Effector memory CD8-positive, alpha-beta T cell (primary cell): Measurements from ENCODE around the gene PP2D1.
A peak's percentile ranks its signal among the peaks of the same experiment; 100 is the strongest.
"Not testable (repeated sequence)": the region's sequence is repeated elsewhere in the genome, so short reads cannot be mapped to it uniquely, and the experiment has no call there.

Experiments
- ATAC-seq: fragments of 150-1000 bp; cut with Tn5 transposase; replicated peaks from 2 replicates; pipeline ENCODE4 v1.10.0; 2021; ENCODE audit warnings: mild to moderate bottlenecking, moderate library complexity
- DNase-seq, 3 experiments: peaks; one replicate each; pipeline ENCODE4 v3.0.0; 2021
- H3K27ac Mint-ChIP-seq, 2 donors: one replicate each; pipeline ENCODE4 v1.8.0; 2022; ENCODE audit warnings: mild to moderate bottlenecking in 2 of 2, mixed read lengths in 2 of 2, moderate library complexity in 2 of 2
- H3K27me3 Mint-ChIP-seq, 2 donors: one replicate each; pipeline ENCODE4 v1.8.0; 2022; ENCODE audit warnings: mixed read lengths in 2 of 2
- H3K36me3 Mint-ChIP-seq: one replicate; pipeline ENCODE4 v1.8.0; 2022; ENCODE audit warnings: mild to moderate bottlenecking, moderate library complexity, mixed read lengths; ENCODE audit not compliant: insufficient read depth
- H3K4me1 Mint-ChIP-seq, 2 donors: one replicate each; pipeline ENCODE4 v1.8.0; 2022; ENCODE audit warnings: low read depth in 2 of 2, mixed read lengths in 2 of 2
- H3K4me3 Mint-ChIP-seq, 2 donors: one replicate each; pipeline ENCODE4 v1.8.0; 2022; ENCODE audit warnings: mild to moderate bottlenecking in 2 of 2, mixed read lengths in 2 of 2, moderate library complexity in 2 of 2
- H3K9me3 Mint-ChIP-seq, 2 donors: one replicate each; pipeline ENCODE4 v1.8.0; 2022; ENCODE audit warnings: mixed read lengths in 2 of 2

Gene PP2D1

DNA sequence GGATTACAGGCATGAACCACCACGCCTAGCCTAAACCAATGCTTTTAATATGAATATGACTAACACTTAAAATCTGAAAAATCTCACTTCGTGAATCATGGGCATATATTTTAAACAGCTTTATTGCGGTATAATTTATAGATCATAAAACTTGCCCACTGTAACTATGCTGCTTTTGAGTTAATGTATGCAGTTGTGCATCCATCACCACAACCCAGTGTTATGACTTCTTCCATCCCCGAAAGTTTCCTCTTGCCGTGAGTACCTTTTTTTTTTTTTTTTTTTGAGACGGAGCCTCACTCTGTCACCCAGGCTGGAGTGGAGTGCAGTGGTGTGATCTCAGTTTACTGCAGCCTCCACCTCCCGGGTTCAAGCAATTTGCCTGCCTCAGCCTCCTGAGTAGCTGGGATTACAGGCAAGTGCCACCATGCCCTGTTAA lies 35.3 kb upstream of the PP2D1 start:
- Mint-ChIP-seq H3K4me1 (peaks cover 48 to 74% of the 10 kb centered on the region in 2 donors), H3K27me3 (no peaks in the 10 kb centered on the region), H3K4me3 (peak overlapping the region; percentile 13 to 81), H3K9me3 (no peaks in the 10 kb centered on the region), H3K36me3 (peaks cover 30% of the 10 kb centered on the region), H3K27ac (peak overlapping the region; percentile 75 to 84)
- no peak for ATAC-seq
- DNase-seq, result no peak

DNA sequence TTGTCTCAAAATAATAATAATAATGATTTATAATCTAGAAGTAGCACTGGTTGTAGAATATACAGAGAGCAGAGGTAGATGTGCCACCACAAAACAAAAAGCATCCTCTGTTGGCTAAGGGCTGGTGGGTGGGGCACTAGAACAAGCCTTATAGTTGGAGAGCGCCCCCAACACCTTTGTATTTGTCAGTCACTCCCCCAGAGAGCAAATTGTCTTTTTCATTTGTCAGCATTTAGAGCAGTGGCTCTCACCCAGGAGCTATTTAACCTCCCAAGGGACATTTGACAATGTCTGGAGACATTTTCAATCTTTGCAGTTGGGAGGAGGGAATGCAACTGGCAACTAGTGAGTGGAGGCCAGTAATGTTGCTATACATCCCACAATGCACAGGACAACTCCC lies 34.5 kb upstream of the PP2D1 start:
- Mint-ChIP-seq H3K27ac (peak overlapping the region in 1 of 2 donors; percentile 83), H3K9me3 (no peaks in the 10 kb centered on the region), H3K36me3 (peaks cover 27% of the 10 kb centered on the region), H3K27me3 (no peaks in the 10 kb centered on the region), H3K4me1 (peaks cover 51 to 74% of the 10 kb centered on the region in 2 donors), H3K4me3 (no peak overlapping the region)
- no peak for ATAC-seq
- DNase-seq, result no peak

DNA sequence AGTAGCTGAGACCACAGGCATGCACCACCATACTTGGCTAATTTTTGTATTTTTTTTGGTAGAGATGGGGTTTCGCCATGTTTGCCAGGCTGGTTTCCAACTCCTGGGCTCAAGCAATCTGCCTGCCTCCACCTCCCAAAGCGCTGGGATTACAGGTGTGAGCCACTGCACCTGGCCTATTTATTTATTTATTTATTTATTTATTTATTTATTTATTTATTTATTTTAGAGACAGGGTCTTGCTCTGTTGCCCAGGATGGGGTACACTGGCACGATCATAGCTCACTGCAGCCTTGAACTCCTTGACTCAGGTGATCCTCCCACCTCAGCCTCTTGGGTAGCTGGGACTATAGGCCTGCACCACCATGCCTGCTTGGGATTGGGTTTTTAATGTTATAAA lies 33.1 kb upstream of the PP2D1 start:
- DNase-seq, H3K9me3 Mint-ChIP-seq, ATAC-seq, H3K27me3 Mint-ChIP-seq: not testable (repeated sequence)
- peak overlapping the region; percentile 83 to 97 for H3K27ac Mint-ChIP-seq
- H3K4me1 Mint-ChIP-seq, result peaks cover 43 to 62% of the 10 kb centered on the region in 2 donors
- H3K4me3 Mint-ChIP-seq, result peak overlapping the region; percentile 98 to 99
- peaks cover 37% of the 10 kb centered on the region for H3K36me3 Mint-ChIP-seq

DNA sequence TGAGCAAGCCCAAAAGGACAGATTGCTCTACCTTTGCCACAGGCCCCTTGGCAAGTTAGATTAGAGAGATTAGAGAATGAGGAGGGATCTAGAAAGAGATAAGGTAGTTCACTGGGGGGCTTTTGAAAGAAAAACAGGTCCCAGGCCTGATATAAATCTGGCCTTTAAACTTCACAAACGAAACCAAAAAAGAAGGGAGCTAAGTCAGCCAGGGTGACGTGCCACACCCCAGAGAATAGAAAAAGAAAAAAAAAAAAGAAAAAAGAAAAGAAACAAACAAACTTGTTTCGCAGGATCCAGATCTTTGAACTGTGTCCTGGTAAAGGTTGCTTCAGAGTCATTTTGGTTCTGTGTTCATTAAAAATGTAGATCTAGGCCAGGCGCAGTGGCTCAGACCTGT lies 31.8 kb upstream of the PP2D1 start:
- DNase-seq, result no peak
- Mint-ChIP-seq H3K4me3 (peak overlapping the region; percentile 98 to 99), H3K27me3 (no peaks in the 10 kb centered on the region), H3K9me3 (no peaks in the 10 kb centered on the region), H3K27ac (peak overlapping the region; percentile 94 to 97), H3K36me3 (peaks cover 37% of the 10 kb centered on the region), H3K4me1 (peaks cover 35 to 58% of the 10 kb centered on the region in 2 donors)
- ATAC-seq, result no peak

DNA sequence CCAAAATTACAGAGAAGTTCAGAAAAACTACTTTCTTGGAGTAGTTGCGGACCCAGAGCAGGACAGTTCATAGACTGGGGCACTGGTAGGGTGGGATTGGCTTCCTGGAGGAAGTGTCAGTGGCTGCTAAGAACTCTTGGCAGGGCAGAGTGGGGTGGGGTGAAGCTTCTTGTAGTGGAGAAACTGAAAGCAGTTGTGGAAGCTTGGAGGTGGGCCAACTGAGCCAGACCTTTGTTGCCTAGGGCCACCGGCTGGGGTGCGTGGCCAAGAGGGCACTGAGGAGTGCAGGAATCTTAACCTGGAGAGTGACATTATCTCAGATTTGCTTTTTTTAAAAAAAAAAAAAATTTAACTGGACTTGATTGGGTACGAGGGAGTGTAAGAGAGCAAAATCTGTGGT lies 31.3 kb upstream of the PP2D1 start:
- H3K36me3 Mint-ChIP-seq, result peaks cover 37% of the 10 kb centered on the region
- ATAC-seq, result peak; percentile 14
- peak overlapping the region; percentile 94 to 97 for H3K27ac Mint-ChIP-seq
- H3K9me3 Mint-ChIP-seq, result no peaks in the 10 kb centered on the region
- DNase-seq, result peak; percentile 37 to 43 (median 38)
- peaks cover 39 to 59% of the 10 kb centered on the region in 2 donors for H3K4me1 Mint-ChIP-seq
- peak overlapping the region; percentile 98 to 99 for H3K4me3 Mint-ChIP-seq
- H3K27me3 Mint-ChIP-seq, result no peaks in the 10 kb centered on the region

DNA sequence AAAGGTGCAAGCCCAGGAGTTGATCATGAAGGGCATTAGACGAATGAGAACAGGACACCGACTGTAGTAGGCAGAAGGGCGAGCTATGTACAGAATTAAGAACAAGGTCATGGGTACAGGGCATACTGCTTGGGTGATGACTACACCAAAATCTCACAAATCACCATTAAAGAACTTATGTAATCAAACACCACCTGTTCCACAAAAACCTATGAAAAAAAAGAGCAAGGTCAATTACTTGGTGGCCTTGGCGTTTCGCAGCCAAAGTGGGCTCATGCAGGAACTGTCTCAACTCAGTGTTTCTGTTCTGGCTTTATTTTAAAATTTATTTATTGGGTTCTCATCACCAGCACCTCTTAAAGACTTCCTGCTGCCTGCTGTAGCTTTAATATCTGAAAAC lies 30.3 kb upstream of the PP2D1 start:
- Mint-ChIP-seq H3K36me3 (peaks cover 33% of the 10 kb centered on the region), H3K9me3 (no peaks in the 10 kb centered on the region), H3K27me3 (no peaks in the 10 kb centered on the region), H3K4me3 (peak overlapping the region; percentile 98 to 99), H3K4me1 (peaks cover 39 to 55% of the 10 kb centered on the region in 2 donors), H3K27ac (peak overlapping the region in 1 of 2 donors; percentile 97)
- DNase-seq (no peak), ATAC-seq (no peak)

DNA sequence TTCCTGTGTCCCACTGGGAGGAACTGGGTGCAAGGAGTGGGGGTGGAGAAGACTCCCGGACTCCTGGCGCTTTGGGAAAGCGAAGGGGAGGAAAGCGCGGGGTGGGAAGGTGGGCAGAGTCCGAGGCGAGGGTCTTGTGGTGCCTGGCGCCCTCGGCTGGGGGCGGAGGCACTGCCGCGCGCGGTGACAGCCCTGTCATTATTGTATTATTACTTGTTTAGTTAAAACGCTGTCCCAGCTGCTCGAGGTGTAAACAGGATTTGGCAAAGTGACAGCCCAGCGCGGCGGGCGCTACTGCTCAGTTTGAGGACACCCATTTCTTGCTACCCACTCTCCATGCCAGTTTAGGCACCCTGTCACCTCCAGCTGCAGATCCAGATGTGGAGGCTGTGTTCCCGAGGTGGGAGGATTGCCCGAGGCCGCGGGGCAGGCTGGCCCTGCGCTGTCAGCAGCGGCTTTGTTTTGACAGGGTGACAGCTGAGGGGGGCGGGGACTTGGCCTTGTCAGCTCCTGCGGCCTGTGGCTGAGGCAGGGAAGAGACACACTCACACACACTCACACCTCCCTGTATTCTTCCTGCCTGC lies 29.2 kb upstream of the PP2D1 start:
- Mint-ChIP-seq H3K4me3 (peak overlapping the region; percentile 98 to 99), H3K27me3 (no peaks in the 10 kb centered on the region), H3K4me1 (peaks cover 36 to 52% of the 10 kb centered on the region in 2 donors), H3K36me3 (peaks cover 28% of the 10 kb centered on the region), H3K27ac (peak overlapping the region; percentile 97 to 98), H3K9me3 (no peaks in the 10 kb centered on the region)
- DNase-seq (peak; percentile 53 to 65 (median 59)), ATAC-seq (peak; percentile 36)

DNA sequence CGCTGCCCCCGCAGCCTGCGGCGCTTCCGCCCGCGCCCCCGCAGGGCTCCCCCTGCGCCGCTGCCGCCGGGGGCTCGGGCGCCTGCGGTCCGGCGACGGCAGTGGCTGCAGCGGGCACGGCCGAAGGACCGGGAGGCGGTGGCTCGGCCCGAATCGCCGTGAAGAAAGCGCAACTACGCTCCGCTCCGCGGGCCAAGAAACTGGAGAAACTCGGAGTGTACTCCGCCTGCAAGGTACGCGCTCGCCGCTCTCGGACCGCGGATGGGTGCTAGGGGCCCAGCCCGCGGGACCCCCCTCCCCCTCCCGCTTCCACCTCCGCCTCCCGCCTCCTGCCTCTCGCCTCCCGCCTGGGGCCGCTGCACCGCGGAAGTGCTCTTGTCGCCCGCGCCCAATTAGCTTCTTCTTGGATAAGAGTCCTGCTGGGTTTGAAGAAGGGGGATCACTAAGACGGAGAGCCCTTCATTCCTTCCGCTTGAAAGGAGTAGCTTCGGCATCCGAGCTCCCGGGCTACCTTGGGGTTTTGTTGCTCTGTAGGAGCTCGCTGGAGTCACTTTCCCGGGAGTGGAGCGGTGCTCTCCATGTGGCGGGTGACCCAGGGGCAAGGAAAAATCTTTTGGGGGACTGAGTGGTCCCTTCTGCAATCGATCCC lies 28.6 kb upstream of the PP2D1 start:
- Mint-ChIP-seq H3K27ac (peak overlapping the region; percentile 97 to 98), H3K4me1 (peaks cover 36 to 47% of the 10 kb centered on the region in 2 donors), H3K4me3 (peak overlapping the region; percentile 98 to 99), H3K27me3 (no peaks in the 10 kb centered on the region), H3K9me3 (no peaks in the 10 kb centered on the region), H3K36me3 (peaks cover 28% of the 10 kb centered on the region)
- ATAC-seq (peak; percentile 20), DNase-seq (peak; percentile 42 to 56 (median 47))

DNA sequence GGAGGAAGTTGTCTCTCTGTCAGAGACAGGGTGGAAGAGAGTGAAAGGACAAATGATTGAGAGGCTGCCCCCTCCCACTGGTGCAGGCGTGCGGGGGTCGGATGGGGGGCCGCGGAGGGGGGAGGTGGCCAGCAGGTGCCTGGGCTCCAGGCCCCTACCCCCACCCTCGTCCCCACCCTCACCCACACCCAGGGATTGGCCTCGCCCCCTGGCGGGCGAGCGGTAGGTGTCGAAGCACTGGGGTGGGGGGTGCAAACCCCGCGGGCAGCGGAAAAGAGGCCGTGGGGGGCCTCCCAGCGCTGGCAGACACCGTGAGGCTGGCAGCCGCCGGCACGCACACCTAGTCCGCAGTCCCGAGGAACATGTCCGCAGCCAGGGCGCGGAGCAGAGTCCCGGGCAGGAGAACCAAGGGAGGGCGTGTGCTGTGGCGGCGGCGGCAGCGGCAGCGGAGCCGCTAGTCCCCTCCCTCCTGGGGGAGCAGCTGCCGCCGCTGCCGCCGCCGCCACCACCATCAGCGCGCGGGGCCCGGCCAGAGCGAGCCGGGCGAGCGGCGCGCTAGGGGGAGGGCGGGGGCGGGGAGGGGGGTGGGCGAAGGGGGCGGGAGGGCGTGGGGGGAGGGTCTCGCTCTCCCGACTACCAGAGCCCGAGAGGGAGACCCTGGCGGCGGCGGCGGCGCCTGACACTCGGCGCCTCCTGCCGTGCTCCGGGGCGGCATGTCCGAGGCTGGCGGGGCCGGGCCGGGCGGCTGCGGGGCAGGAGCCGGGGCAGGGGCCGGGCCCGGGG lies 27.9 kb upstream of the PP2D1 start, which contains the start of gene KAT2B:
Gene KAT2B (plus strand): TSS at position 682 of the 783 bp plus-strand sequence. CDS start 32 bp downstream, at position 714.
- H3K27ac Mint-ChIP-seq, result peak within 1 kb of the TSS; percentile 97 to 98
- H3K36me3 Mint-ChIP-seq, result peaks cover 28% of the 10 kb centered on the region
- DNase-seq (peak; percentile 78 to 79 (median 79)), ATAC-seq (peak; percentile 69)
- H3K9me3 Mint-ChIP-seq, result no peaks in the 10 kb centered on the region
- H3K4me1 Mint-ChIP-seq, result peaks cover 34 to 44% of the 10 kb centered on the region in 2 donors
- H3K27me3 Mint-ChIP-seq, result no peaks in the 10 kb centered on the region
- H3K4me3 Mint-ChIP-seq, result peak within 1 kb of the TSS; percentile 98 to 99

DNA sequence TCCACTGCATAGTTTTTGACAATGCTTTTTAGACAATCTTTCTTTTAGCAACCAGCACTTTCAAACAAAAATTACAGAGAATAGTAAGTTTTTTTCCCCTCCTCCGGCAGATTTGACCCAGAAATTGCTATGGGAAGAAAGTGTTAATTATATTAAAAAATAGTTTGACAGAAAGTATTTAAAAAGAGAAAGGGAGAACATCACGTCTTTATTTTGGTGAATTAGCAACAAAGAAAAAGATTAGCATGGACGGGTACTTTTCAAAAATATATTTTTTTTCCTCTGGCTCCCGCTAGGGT lies 27.4 kb upstream of the PP2D1 start:
- Mint-ChIP-seq H3K9me3 (no peaks in the 10 kb centered on the region), H3K27ac (peak overlapping the region; percentile 91 to 93), H3K4me3 (peak overlapping the region; percentile 91 to 95), H3K4me1 (peaks cover 31 to 40% of the 10 kb centered on the region in 2 donors), H3K36me3 (peaks cover 28% of the 10 kb centered on the region), H3K27me3 (no peaks in the 10 kb centered on the region)
- DNase-seq (no peak), ATAC-seq (no peak)

DNA sequence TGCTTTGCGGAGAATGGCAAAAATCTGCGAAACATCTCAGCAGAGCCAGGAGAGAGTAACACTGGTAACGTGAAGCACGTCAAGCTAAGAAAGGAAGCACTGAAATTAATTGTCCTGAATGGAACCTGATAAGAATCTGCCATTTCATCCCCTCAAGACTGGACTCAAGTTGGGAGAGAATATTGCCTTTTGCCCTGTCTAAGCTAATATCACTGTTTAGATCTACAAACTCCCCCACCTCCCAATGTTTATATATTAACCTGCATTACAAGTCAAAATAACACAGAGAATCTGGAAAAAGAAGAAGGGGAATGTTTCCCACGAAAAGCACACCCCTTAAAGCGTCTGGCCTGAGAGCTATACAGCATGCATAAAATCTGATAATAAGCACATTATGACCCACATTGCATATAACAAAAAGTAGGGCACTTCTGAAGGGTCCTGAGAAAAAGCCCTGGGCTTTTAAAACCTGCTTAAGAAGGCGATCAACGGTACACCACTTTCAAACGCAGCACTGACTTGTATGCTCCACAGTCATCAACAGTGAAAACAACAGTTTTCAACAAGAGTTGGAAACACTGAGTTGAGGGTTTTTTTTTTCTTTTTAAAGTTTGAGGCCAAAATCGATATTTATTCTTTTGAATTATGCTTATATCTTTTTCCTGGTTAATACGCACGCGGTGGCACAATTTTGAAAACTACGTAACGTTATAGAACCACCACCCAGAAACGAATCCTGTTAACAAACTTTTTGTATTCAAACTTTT lies 26.8 kb upstream of the PP2D1 start:
- Mint-ChIP-seq H3K27me3 (no peaks in the 10 kb centered on the region), H3K27ac (peak overlapping the region; percentile 91 to 93), H3K9me3 (no peaks in the 10 kb centered on the region), H3K36me3 (peaks cover 28% of the 10 kb centered on the region), H3K4me3 (peak overlapping the region; percentile 91 to 95), H3K4me1 (peaks cover 30 to 35% of the 10 kb centered on the region in 2 donors)
- DNase-seq, result no peak
- no peak for ATAC-seq

DNA sequence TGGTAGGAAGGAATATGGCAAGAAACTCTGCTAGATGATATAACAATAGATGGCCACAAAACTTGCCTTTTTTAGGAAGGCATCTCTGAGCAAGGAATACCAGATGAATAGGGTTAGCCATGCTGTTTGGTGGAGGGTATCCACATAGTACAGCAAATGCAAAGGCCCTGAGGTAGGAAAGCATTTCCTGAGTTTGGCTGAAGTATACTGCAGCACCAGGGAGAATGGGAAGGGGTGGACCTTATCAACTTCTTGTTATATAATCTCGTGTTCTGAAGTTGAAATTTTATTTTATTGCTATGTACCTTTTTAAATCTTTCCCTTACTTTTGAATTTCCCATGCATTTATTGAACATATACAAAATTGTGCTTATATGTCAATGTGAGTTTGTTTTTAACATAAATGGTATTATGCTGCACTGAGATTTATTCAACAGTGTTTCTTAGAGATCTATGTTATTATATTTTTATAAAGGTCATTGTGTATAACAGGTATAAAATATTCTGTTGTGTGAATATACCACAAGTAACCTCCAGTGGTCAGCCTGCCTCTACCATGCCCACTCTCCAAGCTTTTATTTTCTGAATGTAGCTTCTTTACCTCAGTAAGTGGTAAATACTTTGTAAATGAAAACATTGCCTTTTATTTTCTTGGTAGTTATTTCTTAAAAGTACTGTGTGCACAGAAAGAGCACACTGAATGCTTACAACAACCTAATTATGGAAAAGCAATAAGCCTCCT lies 25.4 kb upstream of the PP2D1 start:
- Mint-ChIP-seq H3K27me3 (no peaks in the 10 kb centered on the region), H3K36me3 (peaks cover 18% of the 10 kb centered on the region), H3K4me3 (no peak overlapping the region), H3K4me1 (peaks cover 21 to 22% of the 10 kb centered on the region in 2 donors), H3K9me3 (no peaks in the 10 kb centered on the region), H3K27ac (peak overlapping the region in 1 of 2 donors; percentile 91)
- DNase-seq, result no peak
- ATAC-seq, result no peak
